ENCODE results near the gene SLC7A7.

DNA sequence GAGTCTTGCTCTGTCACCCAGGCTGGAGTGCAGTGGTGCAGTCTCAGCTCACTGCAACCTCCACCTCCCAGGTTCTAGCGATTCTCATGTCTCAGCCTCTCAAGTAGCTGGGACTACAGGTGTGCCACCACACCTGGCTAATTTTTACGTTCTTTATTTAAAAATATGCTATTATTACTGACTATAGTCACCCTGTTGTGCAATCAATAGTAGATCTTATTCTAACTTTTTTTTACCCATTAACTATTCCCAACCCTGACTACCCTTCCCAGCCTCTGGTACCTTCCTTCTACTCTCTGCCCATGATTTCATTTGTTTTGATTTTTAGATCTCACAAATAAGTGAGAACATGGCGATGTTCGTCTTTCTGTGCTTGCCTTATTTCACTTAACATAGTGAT lies 46.3 kb downstream of the SLC7A7 start:
- TF ChIP-seq, protein P1, sequence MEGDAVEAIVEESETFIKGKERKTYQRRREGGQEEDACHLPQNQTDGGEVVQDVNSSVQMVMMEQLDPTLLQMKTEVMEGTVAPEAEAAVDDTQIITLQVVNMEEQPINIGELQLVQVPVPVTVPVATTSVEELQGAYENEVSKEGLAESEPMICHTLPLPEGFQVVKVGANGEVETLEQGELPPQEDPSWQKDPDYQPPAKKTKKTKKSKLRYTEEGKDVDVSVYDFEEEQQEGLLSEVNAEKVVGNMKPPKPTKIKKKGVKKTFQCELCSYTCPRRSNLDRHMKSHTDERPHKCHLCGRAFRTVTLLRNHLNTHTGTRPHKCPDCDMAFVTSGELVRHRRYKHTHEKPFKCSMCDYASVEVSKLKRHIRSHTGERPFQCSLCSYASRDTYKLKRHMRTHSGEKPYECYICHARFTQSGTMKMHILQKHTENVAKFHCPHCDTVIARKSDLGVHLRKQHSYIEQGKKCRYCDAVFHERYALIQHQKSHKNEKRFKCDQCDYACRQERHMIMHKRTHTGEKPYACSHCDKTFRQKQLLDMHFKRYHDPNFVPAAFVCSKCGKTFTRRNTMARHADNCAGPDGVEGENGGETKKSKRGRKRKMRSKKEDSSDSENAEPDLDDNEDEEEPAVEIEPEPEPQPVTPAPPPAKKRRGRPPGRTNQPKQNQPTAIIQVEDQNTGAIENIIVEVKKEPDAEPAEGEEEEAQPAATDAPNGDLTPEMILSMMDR (IDR thresholded peaks at IDR 0.05): no peak
- no peak for TF ChIP-seq POLR2A (IDR thresholded peaks at IDR 0.05)
